Measurements from ENCODE around the gene PTTG2.

DNA sequence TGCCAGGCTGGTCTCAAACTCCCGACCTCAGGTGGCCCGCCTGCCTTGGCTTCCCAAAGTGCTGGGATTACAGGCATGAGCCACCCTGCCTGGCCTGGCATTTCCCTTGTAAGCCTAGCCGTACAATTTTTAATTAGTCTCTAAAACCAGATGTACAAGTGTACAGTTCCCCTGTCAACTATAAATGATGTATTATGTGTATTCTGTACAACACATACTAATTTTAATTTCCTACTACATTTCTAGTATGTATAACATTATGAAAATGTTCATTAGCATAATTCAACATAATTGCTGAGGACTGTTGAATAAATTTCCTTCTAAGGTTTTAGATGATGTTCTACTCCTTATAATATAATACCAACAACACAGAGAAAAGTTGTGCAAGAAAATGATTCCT, 41.5 kb upstream of the PTTG2 start:
- TF ChIP-seq, protein P1, sequence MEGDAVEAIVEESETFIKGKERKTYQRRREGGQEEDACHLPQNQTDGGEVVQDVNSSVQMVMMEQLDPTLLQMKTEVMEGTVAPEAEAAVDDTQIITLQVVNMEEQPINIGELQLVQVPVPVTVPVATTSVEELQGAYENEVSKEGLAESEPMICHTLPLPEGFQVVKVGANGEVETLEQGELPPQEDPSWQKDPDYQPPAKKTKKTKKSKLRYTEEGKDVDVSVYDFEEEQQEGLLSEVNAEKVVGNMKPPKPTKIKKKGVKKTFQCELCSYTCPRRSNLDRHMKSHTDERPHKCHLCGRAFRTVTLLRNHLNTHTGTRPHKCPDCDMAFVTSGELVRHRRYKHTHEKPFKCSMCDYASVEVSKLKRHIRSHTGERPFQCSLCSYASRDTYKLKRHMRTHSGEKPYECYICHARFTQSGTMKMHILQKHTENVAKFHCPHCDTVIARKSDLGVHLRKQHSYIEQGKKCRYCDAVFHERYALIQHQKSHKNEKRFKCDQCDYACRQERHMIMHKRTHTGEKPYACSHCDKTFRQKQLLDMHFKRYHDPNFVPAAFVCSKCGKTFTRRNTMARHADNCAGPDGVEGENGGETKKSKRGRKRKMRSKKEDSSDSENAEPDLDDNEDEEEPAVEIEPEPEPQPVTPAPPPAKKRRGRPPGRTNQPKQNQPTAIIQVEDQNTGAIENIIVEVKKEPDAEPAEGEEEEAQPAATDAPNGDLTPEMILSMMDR (IDR thresholded peaks at IDR 0.05; ENCODE audit: poor library complexity), result no peak
- TF ChIP-seq EZH2 (IDR thresholded peaks at IDR 0.05; ENCODE audit: borderline replicate concordance), result no peak
- no peak for TF ChIP-seq EZH2phosphoT487 (IDR thresholded peaks at IDR 0.05; ENCODE audit: low read depth, severe bottlenecking, unreplicated experiment)
